H1 (cell line): ENCODE measurements around the gene PTPRD. TPM values are rescaled to one million over a fixed set of nuclear protein-coding genes. Genes with fewer than 3 reads are reported as not detected.

Experiments used
- E2F6 ChIP-seq: IDR thresholded peaks from 2 replicates; pipeline ENCODE4 v1.6.1; 2012; ENCODE audit warnings: inconsistent platforms
- RAD21 ChIP-seq, 2 experiments: IDR thresholded peaks in 1 of 2; conservative IDR thresholded peaks in 1 of 2; 2 replicates each; pipeline ENCODE4 v1.6.1; 2011; ENCODE audit warnings: low read depth in 2 of 2, low read length in 2 of 2, improper control_type of control experiment in 1 of 2, inconsistent platforms in 1 of 2, mild to moderate bottlenecking in 1 of 2, moderate library complexity in 1 of 2
- RBBP5 ChIP-seq: IDR thresholded peaks from 2 replicates; pipeline ENCODE4 v1.7.1; 2012; ENCODE audit warnings: low read depth, mild to moderate bottlenecking, inconsistent platforms, low read length, moderate library complexity, borderline replicate concordance
- polyA plus RNA-seq, 7 experiments: library from polyadenylated mRNA; depleted of rRNA in 3 of 7; stranded (reverse) in 5 of 7; unstranded in 2 of 7; fragments of >200 nt in 5 of 7; fragments of 200-250 nt in 2 of 7; gene quantifications; 1 replicate in 5 of 7; 2 replicates in 1 of 7; 4 replicates in 1 of 7; pipeline versions ENCODE4 v1.2.1 to v1.2.3, GENCODE V29; 2011 to 2013; ENCODE audit warnings: missing spikeins in 2 of 7, mixed read lengths in 2 of 7
- total RNA-seq: library from RNA; stranded (reverse); fragmentation: NEBNext Ultra II Directional; extraction: Animal tissue kit (Norgen Biotek cat#: 25700); gene quantifications from 2 replicates; pipeline ENCODE4 v1.2.1, GENCODE V29; 2021

Gene PTPRD
- total and polyA plus RNA-seq, 2 of the 8 experiments (the other 6 are each of a cell fraction or from before 2014, with no cell fraction given): 17.2 to 77.0 TPM

- no peak for TF ChIP-seq RBBP5
- TF ChIP-seq E2F6: no peak
- no peak for TF ChIP-seq RAD21 (IDR thresholded peaks at IDR 0.05 in 1 of 2, conservative IDR thresholded peaks at IDR 0.05 in 1 of 2; ENCODE audit: low read depth in 2 of 2, low read length in 2 of 2)
Measured at GRCh38 chr9:8457816-8458215, 2155.0 kb downstream of the PTPRD start (continued).
